IMR-90 (cell line): Measurements from ENCODE around the gene GIMAP5.

Source experiments
- BHLHE40 ChIP-seq: fragments of 150-350 bp; IDR thresholded peaks from 2 replicates; pipeline ENCODE4 v1.6.1; 2016; ENCODE audit warnings: mild to moderate bottlenecking, low read depth, low read length
- CTCF ChIP-seq: conservative IDR thresholded peaks from 2 replicates; pipeline ENCODE4 v1.5.1; 2012; ENCODE audit warnings: mild to moderate bottlenecking, low read depth, low read length, improper control_type of control experiment
- ELK1 ChIP-seq: fragments of 150-350 bp; IDR thresholded peaks from 2 replicates; pipeline ENCODE4 v1.6.1; 2016; ENCODE audit warnings: low read depth, mild to moderate bottlenecking, low read length, moderate library complexity, borderline replicate concordance
- MAFK ChIP-seq: IDR thresholded peaks from 2 replicates; pipeline ENCODE4 v1.6.1; 2012; ENCODE audit warnings: low read depth, low read length, improper control_type of control experiment
- POLR2A ChIP-seq: IDR thresholded peaks from 2 replicates; pipeline ENCODE4 v1.6.1; 2012; ENCODE audit warnings: mild to moderate bottlenecking, low read depth, low read length
- RAD21 ChIP-seq: IDR thresholded peaks from 2 replicates; pipeline ENCODE4 v1.6.1; 2012; ENCODE audit warnings: low read length, improper control_type of control experiment
- RCOR1 ChIP-seq: IDR thresholded peaks from 2 replicates; pipeline ENCODE4 v1.6.1; 2012; ENCODE audit warnings: mild to moderate bottlenecking, low read length, improper control_type of control experiment; ENCODE audit not compliant: insufficient replicate concordance
- USF2 ChIP-seq: fragments of 150-350 bp; IDR thresholded peaks from 2 replicates; pipeline ENCODE4 v1.6.1; 2017; ENCODE audit warnings: mild to moderate bottlenecking, antibody characterized with exemption, low read length, low read depth

GRCh38 chr7:150740053-150740452 is 2.8 kb downstream of the GIMAP5 start:
- TF ChIP-seq USF2 (no peak), POLR2A (no peak), BHLHE40 (no peak), CTCF (no peak), RAD21 (no peak), ELK1 (no peak), MAFK (no peak), RCOR1 (no peak)
